Measurements from ENCODE around the gene ISY1. TPM values are rescaled to one million over a fixed set of nuclear protein-coding genes. Genes with fewer than 3 reads are reported as not detected.
"Not testable (repeated sequence)": the region's sequence is repeated elsewhere in the genome, so short reads cannot be mapped to it uniquely, and the experiment has no call there.

ISY1 gene
- total and polyA plus RNA-seq, 7 donors = 18.0 to 31.2 (median 25.2) TPM

DNA sequence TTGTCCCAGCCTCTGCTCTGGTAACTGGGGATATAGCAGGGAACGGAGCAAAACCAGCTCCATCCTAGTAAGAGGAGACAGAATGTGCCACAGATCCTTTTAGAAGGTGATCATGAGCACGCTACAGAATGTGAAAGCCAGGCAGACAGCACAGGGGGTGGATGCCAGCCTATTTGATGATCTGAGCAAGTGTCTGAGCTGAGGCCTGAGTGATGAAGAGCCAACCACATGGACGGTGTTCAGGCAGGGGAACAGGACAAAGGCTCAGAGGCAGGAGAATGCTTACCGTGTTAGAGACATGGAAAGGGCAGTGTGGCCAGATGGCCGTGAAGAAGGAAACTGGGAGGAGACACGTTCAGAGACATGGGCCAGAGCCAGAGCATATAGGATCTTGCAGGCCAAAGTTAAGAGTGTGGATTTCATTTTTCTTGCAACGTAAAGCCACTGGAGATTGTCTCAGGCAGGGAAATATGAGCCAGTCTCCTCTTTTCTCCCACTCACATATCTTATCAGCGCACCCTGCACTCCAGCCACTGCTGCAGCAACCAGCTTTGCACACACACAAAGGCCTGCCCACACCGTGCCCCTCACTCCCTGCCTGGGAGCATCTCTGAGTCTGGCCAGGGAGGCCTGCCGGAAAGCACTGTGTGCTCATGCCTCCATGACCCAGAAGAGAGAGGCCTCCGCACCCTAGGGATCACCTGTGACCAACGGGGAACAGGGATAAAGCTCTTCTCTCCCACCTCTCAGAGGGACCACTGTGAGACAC, 59.3 kb downstream of the ISY1 start:
- no peaks in the 10 kb centered on the region for H3K27me3 ChIP-seq
- intact Hi-C loops (cut with DNase I) = no loop called here
- no peak for DNase-seq
- WGBS, 2 donors = 89 to 90% methylated on average over 12 of the region's 12 CpGs
- H3K9me3 ChIP-seq = no peaks in the 10 kb centered on the region
- peaks cover 0 to 7% (median 0%) of the 10 kb centered on the region in 4 donors for H3K4me1 ChIP-seq
- no peak overlapping the region for H3K4me3 ChIP-seq
- no peaks in the 10 kb centered on the region for H3K36me3 ChIP-seq
- no peak for TF ChIP-seq CTCF (IDR thresholded peaks at IDR 0.05)
- TF ChIP-seq EP300 (IDR thresholded peaks at IDR 0.05) = no peak
- no peak for TF ChIP-seq POLR2A (IDR thresholded peaks at IDR 0.05)
- no peak for TF ChIP-seq POLR2AphosphoS5 (IDR thresholded peaks at IDR 0.05)
- H3K27ac ChIP-seq = no peak overlapping the region

GRCh38 chr3:129100274-129100673, 60.6 kb downstream of the ISY1 start:
- DNase-seq = no peak
- TF ChIP-seq POLR2A (IDR thresholded peaks at IDR 0.05) = no peak
- no peak for TF ChIP-seq EP300 (IDR thresholded peaks at IDR 0.05)
- no peak for TF ChIP-seq POLR2AphosphoS5 (IDR thresholded peaks at IDR 0.05)
- no peak for TF ChIP-seq CTCF (IDR thresholded peaks at IDR 0.05)
- H3K9me3 ChIP-seq = no peaks in the 10 kb centered on the region
- no peaks in the 10 kb centered on the region for H3K27me3 ChIP-seq
- no peak overlapping the region for H3K4me3 ChIP-seq
- H3K27ac ChIP-seq = no peak overlapping the region
- H3K36me3 ChIP-seq = no peaks in the 10 kb centered on the region
- intact Hi-C loops (cut with DNase I) = no loop called here
- no peaks in the 10 kb centered on the region for H3K4me1 ChIP-seq
- WGBS, 2 donors = 67 to 73% methylated on average over 1 of the region's 1 CpG

- H3K9me3 ChIP-seq = no peaks in the 10 kb centered on the region
- no peaks in the 10 kb centered on the region for H3K4me1 ChIP-seq
- 97 to 98% methylated on average over 10 of the region's 10 CpGs for WGBS, 2 donors
- no peak overlapping the region for H3K4me3 ChIP-seq
- intact Hi-C loops (cut with DNase I) = no loop called here
- no peak for DNase-seq
- TF ChIP-seq POLR2A (IDR thresholded peaks at IDR 0.05) = no peak
- TF ChIP-seq POLR2AphosphoS5 (IDR thresholded peaks at IDR 0.05) = no peak
- no peak for TF ChIP-seq EP300 (IDR thresholded peaks at IDR 0.05)
- no peak for TF ChIP-seq CTCF (IDR thresholded peaks at IDR 0.05)
- H3K36me3 ChIP-seq = peaks cover 0 to 31% (median 0%) of the 10 kb centered on the region in 4 donors
- H3K27me3 ChIP-seq = no peaks in the 10 kb centered on the region
- no peak overlapping the region for H3K27ac ChIP-seq
Observed at GRCh38 chr3:129095285-129095684, 65.6 kb downstream of the ISY1 start.

DNA sequence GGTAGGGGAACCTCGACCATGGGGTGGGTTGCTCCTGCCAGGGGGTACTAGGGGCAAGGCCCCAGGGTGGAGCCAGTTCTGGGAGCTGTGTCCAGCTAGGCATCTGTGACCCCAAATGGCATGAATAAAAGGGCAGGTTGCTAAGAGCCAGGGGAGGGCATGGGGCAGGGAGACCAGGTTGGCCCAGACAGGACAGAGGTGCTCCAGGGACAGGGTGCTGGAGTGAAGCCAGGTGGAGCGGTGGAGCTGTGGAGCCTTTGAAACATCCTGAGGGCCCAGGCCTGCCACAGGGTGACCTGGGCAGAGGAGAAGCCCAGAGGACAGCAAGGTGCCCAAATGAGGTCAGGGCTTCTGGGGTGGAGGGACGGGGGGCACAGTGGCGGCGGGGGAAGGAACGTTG, 72.6 kb downstream of the ISY1 start:
- peaks cover 0 to 16% (median 0%) of the 10 kb centered on the region in 4 donors for H3K36me3 ChIP-seq
- intact Hi-C loops (cut with DNase I) = loop anchor here (5.0 kb wide), 1 partner anchor 36 kb away; no protein-coding TSS in a partner anchor

GRCh38 chr3:129087904-129088303, 73.0 kb downstream of the ISY1 start:
- Histone ChIP-seq H3K27ac (peak overlapping the region in 3 of 4 donors; percentile 62 to 85 (median 81)), H3K36me3 (peaks cover 0 to 12% (median 0%) of the 10 kb centered on the region in 4 donors), H3K4me1 (peaks cover 0 to 12% (median 8%) of the 10 kb centered on the region in 4 donors)
- intact Hi-C loops (cut with DNase I) = loop anchor here (2.0 to 5.0 kb wide), 2 partner anchors 36 to 117 kb away; no protein-coding TSS in a partner anchor
- H3K9me3 ChIP-seq, H3K27me3 ChIP-seq, H3K4me3 ChIP-seq: not testable (repeated sequence)
- 4 to 10% methylated on average over 6 to 7 of the region's 9 CpGs for WGBS, 2 donors
- peak; percentile 83 for DNase-seq

More for the DNA sequence above, 72.6 kb downstream of the ISY1 start:
- not testable (repeated sequence) for H3K4me3 ChIP-seq, DNase-seq, H3K27ac ChIP-seq, H3K9me3 ChIP-seq, H3K27me3 ChIP-seq
- no CpG with 5 or more reads among the region's 6 CpGs for WGBS, 2 donors
- H3K4me1 ChIP-seq = peaks cover 0 to 12% (median 8%) of the 10 kb centered on the region in 4 donors

All from sigmoid colon (tissue), 7 donors.